Measurements from ENCODE around the gene LMBR1. TPM values are rescaled to one million over a fixed set of nuclear protein-coding genes. Genes with fewer than 3 reads are reported as not detected.
"Not testable (repeated sequence)": the region's sequence is repeated elsewhere in the genome, so short reads cannot be mapped to it uniquely, and the experiment has no call there.

LMBR1 gene
- total and polyA plus RNA-seq, 2 donors (not counting 1 experiment from before 2014, with no cell fraction given) = 30.8 to 41.6 TPM

DNA sequence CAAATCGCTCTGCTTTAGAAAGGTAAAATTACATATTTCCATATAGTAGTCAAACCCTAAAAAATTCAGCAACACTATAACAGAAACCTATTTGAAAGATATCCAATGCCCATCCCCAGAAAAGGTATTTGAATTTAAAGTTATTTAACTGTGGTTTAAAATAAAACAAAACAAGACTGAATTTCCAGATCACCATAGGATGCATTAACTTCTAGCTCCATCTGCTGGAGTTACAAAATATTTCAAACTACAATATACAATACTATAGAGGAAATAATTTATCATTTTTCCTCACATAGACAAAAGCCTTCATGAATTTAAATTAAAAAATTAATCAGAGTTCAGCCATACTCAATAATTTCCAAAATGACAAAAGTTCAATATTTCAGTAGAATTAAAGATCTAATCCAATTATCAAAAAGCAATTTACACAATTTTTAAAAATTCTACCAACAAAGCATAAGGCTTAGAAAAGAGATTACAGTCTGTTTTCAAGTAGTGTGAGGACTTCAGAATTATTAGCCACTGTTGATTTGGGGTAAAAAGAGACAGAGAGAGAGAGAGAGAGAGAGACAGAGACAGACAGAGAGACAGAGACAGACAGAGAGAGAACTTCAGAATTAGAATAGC is 75.9 kb downstream of the LMBR1 start:
- H3K4me3 ChIP-seq (replicated peaks in 1 of 4; ENCODE audit: control extremely low read depth in 1 of 4, insufficient read depth in 1 of 4, low read depth in 3 of 4, low read length in 4 of 4) = no peak overlapping the region
- no peaks in the 10 kb centered on the region for H3K27me3 ChIP-seq (ENCODE audit: control insufficient read depth, insufficient read depth, low read length)
- DNase-seq (ENCODE audit: low read depth in 2 of 2) = peak; percentile 18 to 56
- no peaks in the 10 kb centered on the region for H3K4me1 ChIP-seq (ENCODE audit: control insufficient read depth, extremely low read depth, insufficient read depth, low read length)
- no peaks in the 10 kb centered on the region for H3K36me3 ChIP-seq (ENCODE audit: control insufficient read depth, insufficient read depth, low read length)
- no peak overlapping the region for H3K4me2 ChIP-seq (ENCODE audit: extremely low read depth, insufficient read depth, low read length)
- H2AFZ ChIP-seq (ENCODE audit: low read length) = no peak overlapping the region
- no peak overlapping the region for H3K27ac ChIP-seq (ENCODE audit: insufficient read depth, low read length)
- no peaks in the 10 kb centered on the region for H3K9me3 ChIP-seq (ENCODE audit: control insufficient read depth, insufficient read depth, low read depth, low read length)
- no peak for TF ChIP-seq EZH2 (IDR thresholded peaks at IDR 0.05; ENCODE audit: low read length, missing control alignments)
- TF ChIP-seq CTCF (conservative IDR thresholded peaks at IDR 0.05 in 1 of 2, IDR thresholded peaks at IDR 0.05 in 1 of 2; ENCODE audit: low read depth in 1 of 2, low read length in 2 of 2) = peak in 1 of 2 donors; percentile 46
- no peak overlapping the region for H3K9ac ChIP-seq (ENCODE audit: insufficient read depth, low read length)
- H4K20me1 ChIP-seq (ENCODE audit: control insufficient read depth, extremely low read depth, insufficient read depth, low read length) = no peaks in the 10 kb centered on the region
- H3K79me2 ChIP-seq (ENCODE audit: control insufficient read depth, insufficient read depth, low read length) = no peaks in the 10 kb centered on the region

DNA sequence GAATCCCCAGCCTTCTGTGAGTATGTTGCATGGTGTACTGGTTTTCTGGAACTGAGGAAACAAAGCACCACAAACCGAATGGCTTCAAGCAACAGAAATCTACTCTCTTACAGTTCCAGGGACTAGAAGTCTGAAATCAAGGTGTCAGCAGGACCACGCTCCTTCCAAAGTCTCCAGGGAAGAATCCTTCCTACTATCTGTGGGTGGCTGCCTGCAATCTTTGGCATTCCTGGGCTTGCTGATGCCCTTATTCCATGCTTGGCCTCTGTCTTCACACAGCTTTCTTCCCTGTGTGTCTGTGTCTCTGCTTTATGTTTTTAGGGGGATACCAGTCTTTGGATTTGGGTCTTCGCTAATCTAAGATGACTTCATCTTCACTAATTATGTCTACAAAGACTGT is 81.3 kb downstream of the LMBR1 start:
- Histone ChIP-seq H3K9ac (ENCODE audit: insufficient read depth, low read length) (no peak overlapping the region), H3K27me3 (ENCODE audit: control insufficient read depth, insufficient read depth, low read length) (no peaks in the 10 kb centered on the region), H3K36me3 (ENCODE audit: control insufficient read depth, insufficient read depth, low read length) (no peaks in the 10 kb centered on the region), H3K79me2 (ENCODE audit: control insufficient read depth, insufficient read depth, low read length) (no peaks in the 10 kb centered on the region), H4K20me1 (ENCODE audit: control insufficient read depth, extremely low read depth, insufficient read depth, low read length) (no peaks in the 10 kb centered on the region), H3K9me3 (ENCODE audit: control insufficient read depth, insufficient read depth, low read depth, low read length) (no peaks in the 10 kb centered on the region), H2AFZ (ENCODE audit: low read length) (no peak overlapping the region), H3K4me2 (ENCODE audit: extremely low read depth, insufficient read depth, low read length) (no peak overlapping the region), H3K4me1 (ENCODE audit: control insufficient read depth, extremely low read depth, insufficient read depth, low read length) (no peaks in the 10 kb centered on the region), H3K27ac (ENCODE audit: insufficient read depth, low read length) (no peak overlapping the region), H3K4me3 (replicated peaks in 1 of 4; ENCODE audit: control extremely low read depth in 1 of 4, insufficient read depth in 1 of 4, low read depth in 3 of 4, low read length in 4 of 4) (no peak overlapping the region)
- TF ChIP-seq CTCF (conservative IDR thresholded peaks at IDR 0.05 in 1 of 2, IDR thresholded peaks at IDR 0.05 in 1 of 2; ENCODE audit: low read depth in 1 of 2, low read length in 2 of 2) (no peak), EZH2 (IDR thresholded peaks at IDR 0.05; ENCODE audit: low read length, missing control alignments) (no peak)
- no peak for DNase-seq (ENCODE audit: low read depth in 2 of 2)

GRCh38 chr7:156803656-156804055 is 89.3 kb downstream of the LMBR1 start:
- H3K4me3 ChIP-seq (replicated peaks in 1 of 4; ENCODE audit: control extremely low read depth in 1 of 4, insufficient read depth in 1 of 4, low read depth in 3 of 4, low read length in 4 of 4); DNase-seq (ENCODE audit: low read depth in 2 of 2); H3K4me2 ChIP-seq (ENCODE audit: extremely low read depth, insufficient read depth, low read length); H3K27ac ChIP-seq (ENCODE audit: insufficient read depth, low read length); H4K20me1 ChIP-seq (ENCODE audit: control insufficient read depth, extremely low read depth, insufficient read depth, low read length); H2AFZ ChIP-seq (ENCODE audit: low read length); H3K79me2 ChIP-seq (ENCODE audit: control insufficient read depth, insufficient read depth, low read length); H3K27me3 ChIP-seq (ENCODE audit: control insufficient read depth, insufficient read depth, low read length); H3K36me3 ChIP-seq (ENCODE audit: control insufficient read depth, insufficient read depth, low read length); H3K4me1 ChIP-seq (ENCODE audit: control insufficient read depth, extremely low read depth, insufficient read depth, low read length); H3K9ac ChIP-seq (ENCODE audit: insufficient read depth, low read length); H3K9me3 ChIP-seq (ENCODE audit: control insufficient read depth, insufficient read depth, low read depth, low read length): not testable (repeated sequence)

Measured in fibroblast of lung (primary cell).